Breast epithelium (tissue), 4 donors: ENCODE measurements around the gene SRGAP1. TPM values are rescaled to one million over a fixed set of nuclear protein-coding genes. Genes with fewer than 3 reads are reported as not detected.

ENCODE experiments used
- DNase-seq, 2 donors: peaks; one replicate each; pipeline ENCODE4 v3.0.0-alpha.2; 2019; ENCODE audit warnings: low spot score in 2 of 2
- H3K27ac ChIP-seq, 2 donors: fragments of 200-600 bp; sonication (generic) in 1 of 2; one replicate each; pipeline ENCODE4 v1.5.1; 2016 to 2019; ENCODE audit warnings: mild to moderate bottlenecking in 1 of 2
- H3K27me3 ChIP-seq, 2 donors: fragments of 200-600 bp; sonication (generic) in 1 of 2; one replicate each; pipeline versions ENCODE4 v1.5.1 to v1.6.0; 2017 to 2019; ENCODE audit warnings: control low read depth in 1 of 2, mild to moderate bottlenecking in 1 of 2
- H3K36me3 ChIP-seq: fragments of 200-600 bp; one replicate; pipeline ENCODE4 v1.5.1; 2019
- H3K4me1 ChIP-seq, 2 donors: fragments of 200-600 bp; sonication (generic); one replicate each; pipeline ENCODE4 v1.5.1; 2016 to 2019; ENCODE audit warnings: control low read depth in 1 of 2
- H3K4me3 ChIP-seq, 3 donors: fragments of 200-600 bp; sonication (generic); 1 replicate in 2 of 3; 2 replicates in 1 of 3; pipeline ENCODE4 v1.5.1; 2016 to 2019; ENCODE audit warnings: mild to moderate bottlenecking in 3 of 3, moderate library complexity in 2 of 3
- H3K9me3 ChIP-seq, 2 donors: fragments of 200-600 bp; sonication (generic) in 1 of 2; one replicate each; pipeline ENCODE4 v1.5.1; 2016 to 2019; ENCODE audit warnings: control low read depth in 1 of 2
- POLR2A ChIP-seq: fragments of 450-650 bp; IDR thresholded peaks from one replicate; pipeline ENCODE4 v1.6.1; 2016; ENCODE audit warnings: antibody characterized with exemption, mild to moderate bottlenecking, moderate library complexity
- POLR2AphosphoS5 ChIP-seq, 3 donors: sonication (generic); formaldehyde crosslinking; IDR thresholded peaks; one replicate each; pipeline ENCODE4 v1.6.1; 2017; ENCODE audit warnings: antibody characterized with exemption in 3 of 3
- intact Hi-C: fragments of 100-400 bp; cut with DNase I; formaldehyde crosslinking; loops from one replicate; pipeline ENCODE4 v1.15.1; 2023; ENCODE audit warnings: low total_unique reads
- total RNA-seq, 3 donors: library from RNA; depleted of rRNA; stranded (reverse); fragments of >200 nt; gene quantifications; one replicate each; pipeline ENCODE4 v1.1.0, GENCODE V29; 2016
- TF ChIP-seq, protein P1 (sequence below), 3 donors: fragments of 450-650 bp; IDR thresholded peaks; one replicate each; pipeline ENCODE4 v1.5.1; 2016 to 2017; ENCODE audit warnings: antibody characterized with exemption in 3 of 3, mild to moderate bottlenecking in 3 of 3, moderate library complexity in 3 of 3

SRGAP1 gene
- total RNA-seq, 3 donors from 2014 or later, result 20.3 to 58.7 (median 29.3) TPM

DNA sequence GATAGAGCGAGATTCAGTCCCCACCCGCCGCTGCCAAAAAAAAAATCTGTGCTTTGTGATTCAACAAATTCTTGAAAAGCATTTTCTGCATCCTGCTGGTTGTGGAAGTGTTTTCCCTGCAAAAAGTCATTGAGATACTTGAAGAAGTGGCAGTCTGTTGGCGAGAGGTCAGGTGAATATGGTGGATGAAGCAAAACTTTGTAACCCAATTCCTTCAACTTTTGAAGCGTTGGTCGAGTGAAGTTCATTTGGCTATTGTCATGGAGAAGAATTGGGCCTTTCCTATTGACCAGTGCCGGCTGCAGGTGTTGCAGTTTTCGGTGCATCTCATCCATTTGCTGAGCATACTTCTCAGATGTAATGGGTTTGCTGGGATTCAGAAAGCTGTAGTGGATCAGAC lies 20.9 kb downstream of the SRGAP1 start:
- Histone ChIP-seq H3K27me3 (no peaks in the 10 kb centered on the region), H3K9me3 (no peaks in the 10 kb centered on the region), H3K4me1 (no peaks in the 10 kb centered on the region), H3K27ac (no peak overlapping the region), H3K36me3 (no peaks in the 10 kb centered on the region), H3K4me3 (no peak overlapping the region)
- TF ChIP-seq POLR2A, result no peak
- TF ChIP-seq, protein P1, sequence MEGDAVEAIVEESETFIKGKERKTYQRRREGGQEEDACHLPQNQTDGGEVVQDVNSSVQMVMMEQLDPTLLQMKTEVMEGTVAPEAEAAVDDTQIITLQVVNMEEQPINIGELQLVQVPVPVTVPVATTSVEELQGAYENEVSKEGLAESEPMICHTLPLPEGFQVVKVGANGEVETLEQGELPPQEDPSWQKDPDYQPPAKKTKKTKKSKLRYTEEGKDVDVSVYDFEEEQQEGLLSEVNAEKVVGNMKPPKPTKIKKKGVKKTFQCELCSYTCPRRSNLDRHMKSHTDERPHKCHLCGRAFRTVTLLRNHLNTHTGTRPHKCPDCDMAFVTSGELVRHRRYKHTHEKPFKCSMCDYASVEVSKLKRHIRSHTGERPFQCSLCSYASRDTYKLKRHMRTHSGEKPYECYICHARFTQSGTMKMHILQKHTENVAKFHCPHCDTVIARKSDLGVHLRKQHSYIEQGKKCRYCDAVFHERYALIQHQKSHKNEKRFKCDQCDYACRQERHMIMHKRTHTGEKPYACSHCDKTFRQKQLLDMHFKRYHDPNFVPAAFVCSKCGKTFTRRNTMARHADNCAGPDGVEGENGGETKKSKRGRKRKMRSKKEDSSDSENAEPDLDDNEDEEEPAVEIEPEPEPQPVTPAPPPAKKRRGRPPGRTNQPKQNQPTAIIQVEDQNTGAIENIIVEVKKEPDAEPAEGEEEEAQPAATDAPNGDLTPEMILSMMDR (IDR thresholded peaks at IDR 0.05), result no peak
- no peak for TF ChIP-seq POLR2AphosphoS5 (IDR thresholded peaks at IDR 0.05)
- DNase-seq, result no peak
- intact Hi-C loops, result no loop called here

DNA sequence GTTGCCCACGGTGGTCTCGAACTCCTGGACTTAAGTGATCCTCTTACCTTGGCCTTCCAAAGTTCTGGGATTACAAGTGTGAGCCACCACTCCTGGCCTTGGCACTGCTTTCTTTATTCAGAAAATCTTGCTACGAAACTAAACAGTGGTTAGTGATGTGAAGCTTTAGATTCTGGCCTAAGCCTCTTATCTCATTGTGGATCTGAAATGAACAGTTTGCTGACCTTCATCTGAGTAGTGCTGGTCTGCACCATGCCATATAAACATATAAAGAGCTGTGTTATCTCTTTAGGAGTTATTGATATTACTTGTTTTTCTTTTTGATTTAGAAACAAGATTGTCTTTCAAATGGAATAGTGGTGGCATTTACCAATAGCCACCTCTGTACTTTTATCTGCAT lies 22.6 kb downstream of the SRGAP1 start:
- intact Hi-C loops, result no loop called here
- H3K27me3 ChIP-seq, result no peaks in the 10 kb centered on the region
- H3K4me1 ChIP-seq, result no peaks in the 10 kb centered on the region
- H3K36me3 ChIP-seq, result no peaks in the 10 kb centered on the region
- DNase-seq, result no peak
- TF ChIP-seq POLR2A, result no peak
- no peak for TF ChIP-seq POLR2AphosphoS5 (IDR thresholded peaks at IDR 0.05)
- TF ChIP-seq, protein P1 (IDR thresholded peaks at IDR 0.05), result no peak
- H3K9me3 ChIP-seq, result no peaks in the 10 kb centered on the region
- no peak overlapping the region for H3K27ac ChIP-seq
- H3K4me3 ChIP-seq, result no peak overlapping the region

DNA sequence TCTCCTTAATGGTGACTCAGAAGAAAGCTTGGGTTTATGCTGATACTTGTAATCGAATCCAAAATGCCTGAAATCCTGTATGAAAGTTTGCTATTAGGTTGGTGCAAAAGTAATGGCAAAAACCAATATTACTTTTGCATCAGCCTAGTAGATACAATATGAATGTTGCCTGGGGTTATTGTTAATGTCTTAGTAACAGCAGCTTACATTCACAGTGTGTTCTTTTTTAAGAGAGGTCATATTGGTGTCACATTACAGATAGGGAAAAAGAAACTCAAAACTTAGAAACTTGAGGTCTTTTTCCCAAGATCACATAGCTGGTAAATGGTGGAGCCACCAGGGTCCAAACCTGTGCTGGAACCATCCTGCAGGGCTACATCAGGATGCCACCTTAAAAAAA lies 25.2 kb downstream of the SRGAP1 start:
- DNase-seq, result no peak
- intact Hi-C loops, result no loop called here
- H3K36me3 ChIP-seq, result no peaks in the 10 kb centered on the region
- H3K27me3 ChIP-seq, result no peaks in the 10 kb centered on the region
- H3K4me3 ChIP-seq, result no peak overlapping the region
- H3K4me1 ChIP-seq, result no peaks in the 10 kb centered on the region
- H3K9me3 ChIP-seq, result no peaks in the 10 kb centered on the region
- TF ChIP-seq POLR2AphosphoS5 (IDR thresholded peaks at IDR 0.05) (no peak), POLR2A (no peak)
- TF ChIP-seq, protein P1 (IDR thresholded peaks at IDR 0.05), result no peak
- no peak overlapping the region for H3K27ac ChIP-seq

DNA sequence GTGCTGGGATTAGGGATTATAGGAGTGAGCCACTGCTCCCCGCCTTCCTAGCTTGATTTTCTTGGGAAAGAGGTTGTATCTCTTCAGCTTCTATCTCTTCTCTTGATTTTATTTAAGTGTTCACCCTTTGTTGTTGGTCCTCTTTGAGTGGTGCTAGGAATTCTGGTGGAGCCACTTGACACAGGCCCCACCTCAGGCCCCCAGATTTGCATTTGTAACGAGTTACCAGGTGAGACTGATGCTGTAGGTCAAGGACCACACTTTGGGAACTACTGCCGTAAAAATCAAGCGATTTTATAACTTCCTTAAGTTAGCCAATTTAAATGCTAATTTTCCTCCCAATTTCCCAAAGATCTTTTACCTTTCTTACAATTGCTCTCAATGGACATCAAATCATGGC lies 26.3 kb downstream of the SRGAP1 start:
- DNase-seq, result no peak
- Histone ChIP-seq H3K27me3 (no peaks in the 10 kb centered on the region), H3K9me3 (no peaks in the 10 kb centered on the region), H3K27ac (no peak overlapping the region), H3K4me3 (no peak overlapping the region), H3K4me1 (no peaks in the 10 kb centered on the region), H3K36me3 (no peaks in the 10 kb centered on the region)
- intact Hi-C loops, result no loop called here
- TF ChIP-seq, protein P1 (IDR thresholded peaks at IDR 0.05), result no peak
- TF ChIP-seq POLR2AphosphoS5 (IDR thresholded peaks at IDR 0.05) (no peak), POLR2A (no peak)

DNA sequence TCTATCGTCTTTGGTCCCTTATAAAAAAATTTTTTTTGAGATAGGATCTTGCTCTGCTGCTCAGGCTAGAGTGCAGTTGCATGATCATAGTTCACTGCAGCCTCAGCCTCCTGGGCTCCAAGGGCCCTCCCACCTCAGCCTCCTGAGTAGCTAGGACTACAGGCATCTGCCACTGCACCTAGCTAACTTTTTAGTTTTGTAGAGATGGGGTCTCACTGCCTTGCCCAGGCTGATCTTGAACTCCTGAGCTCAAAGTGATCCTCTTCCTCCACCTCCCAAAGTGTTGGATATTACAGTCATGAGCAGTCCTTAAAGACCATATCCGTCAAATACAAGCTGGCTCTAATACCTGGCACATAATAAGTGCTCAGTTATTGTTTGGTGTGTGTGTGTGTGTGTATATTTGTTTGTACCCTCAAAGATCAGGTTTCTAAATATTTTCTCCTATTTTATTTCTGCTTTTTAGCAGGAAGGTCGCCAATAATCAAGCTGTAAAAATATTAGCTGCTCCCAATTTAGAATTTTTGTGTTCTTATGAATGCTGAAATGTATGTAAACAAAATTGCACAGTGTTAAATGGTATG lies 30.5 kb downstream of the SRGAP1 start:
- no peak for DNase-seq
- Histone ChIP-seq H3K9me3 (no peaks in the 10 kb centered on the region), H3K4me3 (no peak overlapping the region), H3K4me1 (no peaks in the 10 kb centered on the region), H3K27ac (no peak overlapping the region), H3K27me3 (no peaks in the 10 kb centered on the region), H3K36me3 (no peaks in the 10 kb centered on the region)
- intact Hi-C loops, result loop anchor here (5.0 kb wide), 1 partner anchor 437 kb away; no protein-coding TSS in a partner anchor
- TF ChIP-seq, protein P1 (IDR thresholded peaks at IDR 0.05), result no peak
- TF ChIP-seq POLR2AphosphoS5 (IDR thresholded peaks at IDR 0.05) (no peak), POLR2A (no peak)
